COLO668 (cell line): ENCODE measurements around the gene RFX7.
A peak's percentile ranks its signal among the peaks of the same experiment; 100 is the strongest.

Experiments
- DNase-seq: peaks from one replicate; lab custom pipeline; 2025; ENCODE audit not compliant: unreplicated experiment; lab: John Stamatoyannopoulos, UW

RFX7 gene

DNA sequence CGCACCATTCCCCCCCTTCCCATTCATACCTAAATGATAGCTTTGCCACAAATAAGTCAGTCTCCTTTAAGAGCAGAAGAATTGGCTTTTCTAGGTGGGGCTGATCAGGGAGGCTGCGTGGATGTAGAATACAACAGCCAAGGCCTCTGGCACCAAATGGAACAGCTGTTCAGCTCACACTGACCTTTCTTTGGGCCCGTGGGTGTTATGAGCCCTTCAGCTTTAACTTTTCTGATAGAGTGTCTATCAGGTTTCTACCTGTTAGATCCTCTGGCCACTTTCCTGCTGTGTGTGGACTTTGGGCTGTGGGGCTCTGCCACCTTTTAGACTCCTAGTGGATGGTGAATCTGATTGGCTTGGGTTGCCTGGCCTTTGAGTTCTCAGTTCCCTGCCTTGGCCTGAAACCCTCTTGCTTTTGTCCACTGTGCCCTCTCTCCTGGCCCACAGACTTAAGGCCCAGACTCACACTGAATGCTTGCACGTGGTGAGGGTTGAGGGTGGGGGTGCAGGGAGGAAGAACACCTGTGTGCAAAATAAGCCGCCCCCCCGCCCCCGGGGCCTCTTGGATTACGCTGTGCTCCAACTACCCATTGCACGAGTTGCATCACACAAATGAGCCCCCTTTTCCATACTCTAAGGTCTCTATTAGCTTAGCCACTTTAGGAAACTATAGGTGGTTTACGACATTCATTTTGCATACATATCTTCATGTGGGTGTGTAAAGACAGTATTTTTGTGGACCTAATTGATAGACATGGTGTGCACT is 1.3 kb upstream of the RFX7 start:
- peak; percentile 29 for DNase-seq

DNA sequence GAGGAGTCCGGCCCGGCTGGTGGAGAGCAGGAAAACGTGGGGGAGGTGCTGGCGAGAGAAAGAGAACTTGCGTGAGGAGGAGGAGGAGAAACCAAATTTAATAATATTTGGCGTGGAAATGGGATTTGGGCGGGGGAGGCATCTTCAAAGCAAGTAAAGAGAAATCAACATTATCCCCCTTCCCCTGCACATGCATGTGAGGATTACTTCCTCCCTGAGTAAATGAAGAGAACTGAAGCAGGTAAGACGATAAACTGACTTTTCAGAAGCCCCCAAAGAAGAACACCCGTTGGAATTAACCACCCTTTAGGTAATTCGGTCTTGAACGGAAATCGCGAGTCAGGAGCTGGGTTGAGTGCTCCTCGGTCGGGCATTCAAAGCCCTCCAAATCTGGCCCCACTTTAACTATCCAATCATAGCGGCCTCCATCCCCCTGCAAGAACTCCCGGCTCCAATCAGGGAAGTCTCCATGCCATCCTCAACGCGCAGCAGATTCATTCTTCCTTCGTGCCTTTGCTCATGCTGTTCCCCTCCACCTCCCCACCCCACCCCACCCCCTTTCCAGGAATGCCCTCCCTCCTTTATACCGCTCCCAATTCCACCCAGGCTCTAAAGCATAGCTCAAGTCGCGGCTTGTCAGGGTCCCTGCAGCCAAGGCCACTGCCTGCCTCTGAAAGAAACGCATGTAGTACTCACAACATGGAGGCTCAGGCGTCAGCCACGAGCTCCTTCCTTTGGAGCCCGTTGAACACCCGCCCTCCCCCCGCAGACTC is 545 bp upstream of the RFX7 start:
- DNase-seq: peak; percentile 39

DNA sequence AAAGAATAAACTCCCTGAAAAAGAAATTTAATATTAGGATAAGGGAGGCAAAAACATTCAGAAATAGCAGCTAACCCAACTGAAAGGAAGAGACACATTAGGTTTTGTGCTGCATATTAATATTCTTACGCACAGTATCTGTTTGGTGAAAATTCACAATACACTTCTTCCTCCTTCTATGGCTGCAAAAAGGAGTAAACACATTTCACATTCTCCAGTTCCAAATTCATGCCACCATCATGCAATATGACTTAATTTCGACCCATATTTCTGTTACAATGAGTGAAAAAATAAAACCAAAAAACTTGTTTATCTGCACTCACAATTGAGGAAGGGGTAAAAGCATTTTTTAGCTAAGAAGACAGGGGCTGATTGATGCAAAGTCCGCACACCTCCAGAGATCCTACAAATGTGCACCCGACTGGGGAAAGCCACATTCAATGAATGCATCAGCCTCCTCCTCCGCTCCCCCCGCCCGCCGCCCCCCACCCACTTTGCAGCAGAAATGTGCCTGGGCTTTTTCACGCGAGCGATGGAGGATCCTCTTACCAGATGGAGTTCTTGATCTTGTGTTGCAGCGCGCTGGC is 1.0 kb downstream of the RFX7 start:
- DNase-seq: no peak

DNA sequence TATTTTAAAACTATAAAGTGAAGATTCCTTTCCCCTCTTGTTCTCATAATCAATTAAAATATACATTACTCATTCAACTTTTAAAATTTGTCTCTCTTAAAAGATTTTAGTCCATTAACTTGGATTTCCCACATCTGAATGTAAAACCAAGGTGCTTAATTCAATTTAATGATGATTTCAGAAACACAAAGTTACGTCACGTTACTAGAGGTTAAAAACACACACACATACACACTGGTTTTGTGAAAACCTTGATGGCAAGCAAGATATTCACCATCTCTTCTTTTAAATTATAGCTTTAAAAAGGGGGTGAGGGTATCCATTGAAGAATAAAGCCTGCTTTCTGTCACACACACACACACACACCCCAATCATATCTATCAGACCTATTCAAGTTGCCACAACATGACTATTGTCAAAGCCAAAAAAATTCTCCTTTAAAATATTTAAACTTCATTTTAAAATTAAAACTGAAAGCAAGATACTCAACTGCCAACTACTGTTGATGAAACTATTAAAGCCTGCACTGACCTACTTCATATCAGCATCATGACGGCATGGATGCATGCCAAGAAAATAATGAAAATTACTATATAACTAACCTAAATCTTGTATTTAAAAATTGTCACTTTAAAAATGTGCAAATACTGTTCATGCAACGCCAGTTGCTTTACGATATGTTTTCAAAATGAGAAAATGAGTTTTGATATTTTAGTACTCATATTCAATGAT is 2.1 kb downstream of the RFX7 start:
- DNase-seq: no peak

DNA sequence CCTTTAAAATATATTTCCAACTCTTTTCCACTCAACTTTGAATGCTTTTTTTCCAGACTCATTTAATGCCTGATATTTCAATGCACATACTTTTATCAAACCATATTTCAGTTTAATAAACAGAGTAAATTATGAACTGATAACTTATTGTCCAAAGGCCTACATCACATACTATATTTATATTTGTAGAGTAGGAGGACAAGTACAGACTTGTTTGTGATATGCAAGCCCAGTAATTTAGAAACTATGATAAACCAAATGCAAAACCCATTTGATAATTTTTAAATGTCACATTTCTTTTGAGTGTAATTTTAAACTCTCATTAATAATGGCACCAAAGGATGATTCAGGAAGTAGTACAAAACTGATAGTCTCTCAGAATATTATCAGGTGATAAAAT is 3.3 kb downstream of the RFX7 start:
- no peak for DNase-seq

DNA sequence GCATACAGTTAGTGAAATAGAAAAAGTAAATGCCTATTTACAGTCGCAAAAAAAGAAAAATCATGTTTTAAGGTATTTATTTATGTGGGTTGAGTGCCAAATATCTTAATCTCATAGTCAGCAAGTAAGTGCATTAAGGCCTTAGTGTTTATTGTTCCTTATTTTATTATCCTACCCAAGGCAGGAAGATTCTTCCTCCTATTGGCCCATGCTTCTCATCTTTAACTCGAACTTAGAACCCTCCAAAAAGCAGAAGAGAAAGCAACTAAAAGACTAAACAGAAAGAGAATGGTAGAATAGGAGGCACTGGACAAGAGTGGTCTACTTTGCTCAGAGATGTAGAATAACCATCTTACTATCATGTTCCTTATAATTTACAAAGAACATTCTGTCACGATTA is 7.5 kb downstream of the RFX7 start:
- DNase-seq: no peak

DNA sequence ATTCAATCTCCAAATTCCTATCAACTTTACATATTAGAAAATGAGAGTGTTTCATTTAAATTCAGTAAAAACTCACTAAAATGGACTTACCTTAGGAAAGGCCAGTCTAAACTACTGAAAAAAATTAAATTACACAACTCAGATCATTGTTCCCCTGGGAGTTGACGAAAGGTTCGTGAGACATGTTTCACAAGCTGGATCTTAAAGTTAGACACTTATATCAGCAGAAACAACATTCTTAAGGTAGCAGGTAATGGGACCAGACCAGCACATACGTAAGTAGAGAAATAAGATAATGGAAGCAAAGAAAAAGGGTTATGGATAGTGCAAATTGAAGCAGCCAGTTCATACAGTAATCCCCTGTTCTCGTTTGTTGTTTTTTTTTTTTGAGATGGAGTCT is 8.9 kb downstream of the RFX7 start:
- DNase-seq: no peak

DNA sequence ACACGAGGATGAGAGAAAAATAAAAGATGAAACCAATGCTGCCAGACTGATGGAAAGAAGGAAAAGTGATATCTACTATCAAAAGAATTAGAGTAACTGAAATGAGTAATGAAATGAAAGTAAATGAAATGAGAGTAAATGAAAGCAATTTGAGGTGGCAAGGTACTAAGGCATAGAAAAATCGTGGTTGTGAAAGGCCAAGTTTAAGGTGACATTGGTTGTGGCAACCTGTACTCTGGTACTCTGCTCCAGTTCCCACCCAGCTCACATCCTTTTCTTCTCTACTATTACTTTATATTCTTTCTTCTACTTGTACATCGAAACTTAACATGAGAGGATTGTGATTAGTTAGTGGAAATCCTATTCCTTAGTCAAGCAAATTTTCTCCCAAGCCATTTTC is 10.1 kb downstream of the RFX7 start:
- DNase-seq: no peak

DNA sequence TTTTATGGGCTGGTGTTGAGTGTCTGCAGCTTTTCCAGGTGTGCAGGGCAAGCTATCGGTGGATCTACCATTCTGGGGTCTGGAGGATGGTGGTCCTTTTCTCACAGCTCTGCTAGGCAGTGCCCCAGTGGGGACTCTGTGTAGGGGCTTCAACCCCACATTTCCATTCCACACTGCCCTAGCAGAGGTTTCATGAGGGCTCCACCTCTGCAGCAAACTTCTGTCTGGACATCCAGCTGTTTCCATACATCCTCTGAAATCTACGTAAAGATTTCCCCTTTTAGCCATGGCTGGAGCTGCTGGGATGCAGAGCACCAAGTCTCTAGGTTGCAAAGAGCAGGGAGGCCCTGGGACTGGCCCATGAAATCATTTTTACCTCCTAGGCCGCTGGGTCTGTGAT is 11.6 kb downstream of the RFX7 start:
- no peak for DNase-seq

DNA sequence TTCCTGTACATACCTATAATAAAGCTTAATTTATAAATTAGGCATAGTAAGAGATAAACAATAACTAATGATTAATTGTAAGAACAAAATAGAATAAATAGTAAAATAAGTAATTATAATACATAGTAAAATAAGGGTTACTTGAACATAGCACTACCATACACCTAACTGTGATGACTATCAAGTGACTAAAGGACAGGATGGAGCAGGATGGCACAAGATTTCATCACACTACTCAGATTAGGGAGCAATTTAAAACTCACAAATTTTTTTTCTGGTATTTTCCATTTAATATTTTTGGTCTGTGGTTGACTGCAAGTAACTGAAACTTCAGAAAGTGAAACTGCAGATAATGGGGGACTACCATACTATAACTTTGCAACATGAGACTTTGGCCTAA is 14.8 kb downstream of the RFX7 start:
- no peak for DNase-seq

DNA sequence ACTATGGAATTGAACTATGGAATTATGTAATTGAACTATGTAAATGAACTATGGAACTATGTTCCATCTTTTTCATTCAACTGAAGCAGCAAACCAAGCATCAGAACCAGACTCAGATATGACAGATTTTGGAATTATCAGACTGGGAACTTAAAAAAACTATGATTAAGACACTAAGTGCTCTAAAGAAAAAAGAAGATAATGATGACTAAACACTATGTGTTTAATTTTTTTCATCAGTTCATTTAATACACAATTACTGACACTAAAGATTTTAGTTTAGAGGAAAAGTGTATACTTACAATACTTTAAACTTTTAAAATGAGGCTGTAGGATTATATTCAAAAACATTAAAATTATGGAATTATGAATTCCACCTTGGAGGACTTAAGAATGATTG is 15.3 kb downstream of the RFX7 start:
- no peak for DNase-seq

DNA sequence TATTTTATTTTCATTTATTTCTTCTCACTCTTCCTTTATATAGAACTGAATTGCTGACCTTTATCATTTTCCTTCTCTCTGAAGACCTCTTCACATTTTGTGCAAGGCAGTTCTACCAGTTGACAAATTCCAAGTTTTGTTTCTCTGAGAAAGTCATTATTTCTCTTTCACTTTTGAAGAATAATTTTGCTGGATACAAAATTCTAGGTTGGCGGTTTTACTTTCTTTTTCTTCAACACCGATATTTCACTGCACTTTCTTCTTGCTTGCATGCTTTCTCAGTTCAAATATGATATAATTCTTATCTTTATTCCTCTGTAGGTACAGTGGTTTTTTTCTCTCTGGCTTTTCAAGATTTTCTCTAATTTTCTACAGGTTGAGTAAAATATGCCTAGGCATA is 15.9 kb downstream of the RFX7 start:
- no peak for DNase-seq

DNA sequence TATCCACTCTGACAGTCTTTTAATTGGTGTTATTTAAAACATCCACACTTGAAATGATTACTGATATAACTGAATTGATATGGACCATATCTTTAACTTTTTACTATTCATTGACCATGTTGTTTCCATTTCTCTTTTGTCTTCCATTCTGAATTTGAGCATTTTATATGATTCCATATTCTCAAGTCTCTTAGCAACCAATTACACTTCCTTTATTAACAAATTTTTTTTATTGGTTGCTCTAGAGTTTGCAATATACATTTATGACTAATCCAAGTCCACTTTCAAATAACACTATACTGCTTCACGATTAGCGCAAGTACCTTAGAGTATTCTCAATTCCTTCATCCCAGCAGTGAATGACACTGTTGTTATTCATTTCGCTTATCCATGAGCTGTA is 16.4 kb downstream of the RFX7 start:
- DNase-seq: no peak

DNA sequence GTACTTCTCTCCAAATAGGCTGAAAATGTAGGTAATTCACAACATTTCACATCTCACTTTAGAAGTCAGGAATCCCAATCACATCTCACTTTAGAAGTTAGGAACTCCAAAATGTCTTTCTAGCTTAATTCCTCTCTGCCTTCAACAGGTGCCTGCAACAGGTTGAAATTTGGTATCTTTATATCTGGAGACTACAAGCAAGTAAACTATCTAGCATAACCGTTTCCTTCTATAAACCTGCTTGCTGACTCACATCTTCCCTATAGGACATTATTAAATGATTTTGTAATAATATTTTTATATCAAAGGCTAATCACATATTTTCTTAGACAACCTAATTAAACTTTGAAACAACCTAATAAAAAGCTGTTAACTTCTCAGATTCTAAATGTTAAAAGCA is 18.2 kb downstream of the RFX7 start:
- no peak for DNase-seq

DNA sequence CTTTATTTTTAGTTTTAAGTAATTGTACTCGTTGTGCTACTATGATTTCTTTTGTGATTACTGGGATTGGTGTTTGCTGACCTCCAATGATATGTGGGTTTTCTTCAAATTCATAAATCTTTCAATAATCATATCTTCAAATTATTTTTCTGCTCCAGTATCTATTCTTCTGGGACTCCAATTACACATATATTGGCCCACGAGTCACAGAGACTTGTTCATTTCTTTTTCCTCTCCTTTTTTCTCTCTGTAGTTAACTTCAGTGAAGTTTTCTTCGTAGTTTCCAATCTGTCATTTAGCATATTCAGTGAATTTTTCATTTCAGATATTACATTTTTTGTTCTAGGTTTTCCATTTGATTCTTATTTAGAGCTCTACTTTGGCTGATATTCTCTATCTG is 21.4 kb downstream of the RFX7 start:
- DNase-seq: no peak

DNA sequence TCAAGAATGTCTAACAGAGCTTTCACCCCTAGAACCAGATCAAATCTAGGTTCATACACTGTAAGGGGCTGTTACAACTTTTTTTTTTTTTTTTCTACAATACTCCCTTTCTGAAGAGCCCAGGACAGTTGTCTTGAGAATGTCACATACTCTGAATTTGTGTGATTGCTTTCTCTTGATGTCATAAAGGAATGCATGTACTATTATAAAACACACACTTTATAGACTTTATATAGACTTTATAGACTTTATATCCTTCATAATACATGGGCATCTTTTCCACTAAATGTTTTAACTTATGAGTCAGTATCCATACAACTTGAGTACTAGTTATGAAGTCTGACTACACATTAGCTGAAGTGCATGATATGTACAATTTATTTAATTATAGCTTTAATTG is 26.3 kb downstream of the RFX7 start:
- DNase-seq: no peak

DNA sequence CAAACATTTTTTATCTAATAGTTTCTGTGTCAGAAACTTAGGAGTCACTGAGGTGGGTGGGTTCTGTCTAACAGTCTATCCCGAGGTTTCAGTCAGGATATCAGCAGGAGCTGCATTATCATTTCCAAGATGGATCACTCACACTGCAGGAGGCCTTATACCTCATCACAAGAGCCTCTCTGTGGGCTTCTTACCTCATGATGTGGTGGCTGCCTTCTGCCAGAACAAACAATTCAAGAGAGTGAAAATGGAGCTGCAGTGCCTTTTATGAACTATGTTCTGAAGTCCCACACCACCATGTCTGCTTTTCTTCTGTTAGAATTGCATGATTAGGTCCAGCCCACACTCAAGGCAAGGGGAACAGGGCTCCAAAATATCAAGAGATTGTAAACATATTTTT is 27.9 kb downstream of the RFX7 start:
- no peak for DNase-seq

DNA sequence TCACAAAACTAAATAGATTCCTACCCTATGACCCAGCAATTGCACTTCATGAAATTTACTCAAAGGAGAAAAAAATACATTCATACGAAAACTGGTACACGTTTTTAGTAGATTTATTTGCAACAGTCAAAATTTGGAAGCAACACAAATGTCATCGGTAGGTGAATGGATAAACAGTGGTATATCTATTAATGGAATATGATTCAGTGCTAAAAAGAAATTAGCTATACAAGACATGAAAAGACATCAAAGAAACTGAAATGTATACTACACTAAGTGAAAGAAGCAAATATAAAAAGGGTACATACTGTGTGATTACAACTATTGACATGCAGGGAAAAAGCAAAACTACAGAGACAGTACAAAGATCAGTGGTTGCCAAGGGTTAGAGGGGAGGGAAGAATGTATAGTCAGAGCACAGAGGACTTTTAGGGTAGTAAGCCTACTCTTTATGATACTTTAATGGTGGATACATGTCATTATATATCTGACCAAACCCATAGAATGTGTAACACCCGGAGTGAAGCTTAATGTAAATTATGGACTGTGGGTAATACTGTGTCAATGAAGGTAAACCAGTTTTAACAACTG is 31.6 kb downstream of the RFX7 start:
- DNase-seq: no peak

DNA sequence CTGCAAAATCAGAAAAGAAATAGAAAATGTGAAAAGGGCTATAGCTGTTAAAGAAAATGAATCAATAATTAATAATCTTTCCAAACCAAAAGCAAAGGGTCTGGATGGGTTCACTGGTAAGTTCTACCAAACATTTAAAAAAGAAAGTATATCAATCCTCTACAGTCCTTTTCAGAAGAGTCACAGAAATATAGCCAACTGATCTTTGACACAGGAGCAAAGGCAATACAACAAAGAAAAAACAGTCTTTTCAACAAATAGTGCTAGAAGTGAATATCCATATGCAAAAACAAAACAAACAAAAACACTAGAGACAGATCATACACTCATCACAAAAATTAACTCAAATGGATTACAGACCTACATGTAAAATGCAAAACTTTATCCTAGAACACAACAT is 32.6 kb downstream of the RFX7 start:
- DNase-seq: no peak

DNA sequence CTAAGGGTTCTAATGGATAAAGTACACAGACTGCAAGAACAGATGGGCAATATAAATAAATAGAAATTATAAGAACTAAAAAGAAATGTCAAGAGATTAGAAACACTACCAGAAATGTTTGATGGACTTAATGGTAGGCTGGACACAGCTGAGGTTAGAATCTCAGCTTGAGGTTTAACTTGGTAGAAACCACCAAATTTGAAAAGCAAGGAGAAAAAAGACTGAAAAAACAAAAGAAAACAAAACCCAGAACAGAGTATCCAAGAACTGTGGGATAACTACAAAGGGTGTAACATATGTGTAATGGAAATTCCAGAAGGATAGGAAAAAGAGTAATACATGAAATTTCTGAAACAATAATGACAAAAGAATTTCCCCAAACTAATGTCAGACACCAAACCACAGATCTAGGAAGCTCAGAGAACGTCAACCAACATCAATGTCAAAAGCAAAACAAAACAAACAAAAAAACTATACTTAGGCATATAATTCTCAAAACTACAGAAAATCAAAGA is 35.0 kb downstream of the RFX7 start:
- no peak for DNase-seq

DNA sequence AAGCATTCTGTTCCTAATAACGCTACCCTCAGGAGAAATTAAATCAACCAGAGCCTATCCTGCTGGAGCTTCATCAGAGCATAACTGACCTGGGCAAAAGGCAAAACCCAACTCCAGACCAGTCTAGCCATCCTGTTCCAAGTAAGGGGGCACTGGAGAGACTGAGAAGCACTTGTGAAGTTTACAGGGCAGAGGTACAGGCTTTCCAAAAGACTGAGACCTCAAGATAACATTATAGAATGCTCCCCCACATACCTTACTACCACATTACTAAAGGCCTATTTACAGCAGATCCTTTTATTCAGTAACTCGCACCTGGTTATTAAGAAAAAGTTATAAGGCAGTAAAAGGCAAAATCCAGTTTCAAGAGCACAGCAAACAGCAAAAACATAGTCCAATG is 35.5 kb downstream of the RFX7 start:
- no peak for DNase-seq
